ENCODE results near the gene PLCB1.

DNA sequence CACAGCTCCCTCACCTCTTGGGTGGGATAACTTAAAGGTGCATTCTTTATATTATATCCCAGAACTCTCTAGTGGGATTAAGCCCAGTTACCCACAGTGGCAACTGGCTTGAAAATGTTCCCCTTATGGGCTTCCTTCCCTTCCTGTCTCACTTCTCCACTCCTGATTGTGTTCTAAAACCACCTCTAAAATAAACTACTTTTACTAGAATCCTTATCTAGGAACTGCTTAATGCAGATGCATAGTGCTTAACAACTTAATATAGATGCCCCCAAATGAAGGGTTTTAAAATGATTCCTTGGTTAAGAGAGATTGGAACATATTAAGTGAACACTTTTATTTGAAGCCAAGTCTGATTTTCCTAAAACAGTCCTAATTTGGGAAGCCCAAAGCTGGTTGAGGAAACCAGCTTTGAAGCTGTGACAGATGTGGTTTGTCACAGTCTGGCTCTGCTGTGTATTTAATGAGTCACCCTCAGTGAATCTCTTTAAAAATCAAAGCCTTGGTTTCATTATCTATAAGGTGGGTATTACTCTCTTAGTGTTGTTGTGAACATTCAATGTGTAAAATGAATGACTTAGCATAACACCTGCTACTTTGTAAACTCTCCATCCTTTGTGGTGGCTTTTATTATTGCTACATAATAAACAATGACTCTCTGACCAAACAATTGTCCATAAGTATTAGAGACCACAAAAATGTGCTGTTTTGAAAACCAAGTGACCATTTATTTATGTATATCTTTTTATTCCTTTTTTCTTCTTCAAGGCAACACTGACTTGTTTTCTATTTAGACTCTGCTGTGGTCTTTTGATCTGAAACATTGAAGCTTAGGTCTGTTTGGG lies 24.4 kb downstream of the PLCB1 start:
- TF ChIP-seq EZH2 (IDR thresholded peaks at IDR 0.05) (no peak), POLR2AphosphoS5 (IDR thresholded peaks at IDR 0.05; ENCODE audit: borderline replicate concordance, low read depth, low read length) (no peak)

Data from SK-N-MC (cell line).